HG02970 (cell line): ENCODE results near the gene HECTD4.

Experiments
- ATAC-seq: cut with Tn5 transposase; IDR thresholded peaks from one replicate; pipeline ENCODE4 v1.9.1; 2021; ENCODE audit warnings: mild to moderate bottlenecking, moderate library complexity, moderate number of reproducible peaks; ENCODE audit not compliant: unreplicated experiment, low FRiP score

Gene HECTD4

GRCh38 chr12:112218150-112218549 lies 164.1 kb downstream of the HECTD4 start:
- ATAC-seq, result no peak

DNA sequence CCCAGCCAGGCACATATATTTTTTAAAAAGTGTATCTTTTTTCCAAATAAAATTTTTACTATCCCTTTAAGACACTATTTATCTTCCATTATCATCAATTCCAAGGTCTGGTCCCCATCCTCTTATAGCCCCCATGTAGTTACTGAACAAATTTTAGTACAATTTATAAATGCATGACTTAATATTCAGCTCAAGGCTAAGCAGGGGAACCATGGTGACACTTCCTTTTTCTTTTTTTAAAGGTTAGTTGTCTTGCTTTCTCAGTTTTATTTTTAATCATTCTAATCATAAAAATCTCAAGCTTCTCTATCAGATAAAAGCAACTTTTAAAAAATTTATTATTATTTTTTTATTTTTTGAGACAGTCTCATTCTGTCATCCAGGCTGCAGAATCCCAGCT lies 164.6 kb downstream of the HECTD4 start:
- ATAC-seq, result no peak

- ATAC-seq, result no peak
Measured at GRCh38 chr12:112216223-112216622, 166.0 kb downstream of the HECTD4 start.

DNA sequence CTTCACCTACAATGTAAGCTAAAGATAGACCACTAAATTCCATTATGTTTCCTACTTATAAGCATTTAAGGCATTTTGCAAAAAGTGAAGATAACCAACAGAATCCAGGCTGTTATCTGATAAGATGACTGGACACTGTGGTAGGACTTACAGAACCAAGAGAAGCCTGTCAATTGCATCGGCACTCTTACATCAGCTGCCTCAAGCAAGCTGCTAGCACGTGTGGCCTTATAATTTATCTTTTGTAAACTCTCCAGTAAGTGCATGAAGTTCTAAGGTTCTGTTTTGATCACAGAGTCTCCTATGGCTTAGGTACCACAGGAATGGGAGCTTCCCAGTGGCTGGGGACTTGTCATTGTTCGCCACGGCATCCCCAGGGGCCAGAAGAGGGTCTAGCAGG lies 168.2 kb downstream of the HECTD4 start:
- no peak for ATAC-seq

- ATAC-seq, result no peak
Measured at GRCh38 chr12:112208301-112208910, 173.8 kb downstream of the HECTD4 start.

DNA sequence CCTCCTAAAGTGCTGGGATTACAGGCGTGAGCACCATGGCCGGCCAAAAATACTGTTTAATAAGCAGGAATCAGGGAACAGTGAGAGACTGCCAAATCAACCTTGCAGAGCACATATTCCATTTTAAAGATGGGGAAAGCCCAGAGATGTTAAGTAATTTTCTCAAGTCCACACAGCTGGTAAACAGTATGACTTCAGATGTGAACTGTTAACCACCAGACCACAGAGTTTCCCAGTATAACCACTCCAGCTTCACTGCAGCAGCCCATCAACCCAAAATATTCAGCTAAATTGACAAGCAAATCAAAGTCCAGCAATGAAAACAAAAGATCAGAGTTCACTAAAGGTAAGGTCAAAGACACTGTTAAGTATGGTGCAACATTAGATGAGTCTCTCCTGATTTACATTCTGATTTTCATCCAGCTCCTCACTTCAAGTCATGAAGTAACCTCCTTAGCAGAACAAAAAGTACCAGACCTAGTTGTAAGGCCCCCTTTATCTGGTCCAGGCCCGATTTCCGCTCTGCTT lies 174.8 kb downstream of the HECTD4 start:
- no peak for ATAC-seq

- ATAC-seq, result no peak
Measured at GRCh38 chr12:112206944-112207343, 175.3 kb downstream of the HECTD4 start.

GRCh38 chr12:112199136-112199535 lies 183.1 kb downstream of the HECTD4 start:
- ATAC-seq, result no peak

DNA sequence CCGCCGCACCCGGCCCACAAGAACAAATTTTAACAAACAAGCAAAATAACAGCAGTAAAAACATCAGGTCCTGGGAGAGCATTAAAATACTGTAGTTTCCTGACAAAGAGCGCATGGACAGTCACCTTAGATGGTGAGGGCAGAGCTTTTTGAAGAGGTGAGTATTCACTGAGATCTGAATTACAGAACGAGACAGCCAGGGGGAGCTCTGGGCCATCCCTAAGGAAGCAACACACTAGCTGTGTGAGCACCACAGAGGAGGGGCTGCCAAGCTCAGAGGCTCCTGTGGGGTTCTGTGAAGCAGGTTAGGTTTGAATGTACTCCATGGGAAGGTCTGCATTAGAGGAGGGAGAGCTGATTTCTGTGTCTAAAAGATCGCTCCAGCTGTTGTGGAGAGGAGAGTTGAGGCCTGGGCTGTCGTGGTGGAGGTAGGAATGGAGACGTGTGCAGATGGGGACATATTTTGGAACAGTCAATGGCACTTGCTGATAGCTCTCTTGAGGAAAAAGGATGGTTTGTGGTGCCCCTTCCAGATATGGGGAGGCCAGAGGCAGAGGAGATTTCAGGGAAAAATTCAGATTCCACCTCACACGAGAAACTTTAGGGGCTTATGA lies 184.0 kb downstream of the HECTD4 start:
- no peak for ATAC-seq

DNA sequence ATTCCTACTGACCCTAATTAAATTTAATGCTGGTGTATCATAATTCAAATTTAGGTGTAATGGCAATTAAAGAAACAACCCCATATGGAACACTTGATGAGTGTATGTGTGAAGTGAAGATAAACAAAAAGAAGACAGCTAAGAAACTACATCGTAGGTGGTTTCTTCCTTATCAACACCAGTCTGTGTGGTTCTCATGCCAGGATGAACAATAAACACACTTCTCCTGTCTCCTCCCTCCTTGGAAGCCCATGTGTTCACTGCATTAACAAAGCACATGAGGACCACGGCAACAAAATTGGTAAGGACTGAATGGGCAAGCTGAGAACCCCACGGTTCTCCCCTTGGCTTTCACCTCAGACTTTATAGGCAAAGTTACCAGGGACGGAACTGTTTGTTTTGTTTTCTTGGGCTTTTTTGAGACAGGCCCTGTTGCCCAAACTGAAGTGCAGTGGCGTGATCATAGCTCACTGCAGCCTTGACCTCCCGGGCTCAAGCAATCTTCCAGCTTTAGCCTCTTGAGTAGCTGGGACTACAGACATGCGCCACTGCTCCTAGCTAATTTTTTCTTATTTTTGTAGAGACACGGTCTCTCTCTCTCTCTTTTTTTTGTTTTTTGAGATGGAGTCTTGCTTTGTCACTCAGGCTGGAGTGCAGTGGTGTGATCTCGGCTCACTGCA lies 185.9 kb downstream of the HECTD4 start:
- ATAC-seq, result no peak

- no peak for ATAC-seq
Measured at GRCh38 chr12:112194601-112195247, 187.5 kb downstream of the HECTD4 start.

DNA sequence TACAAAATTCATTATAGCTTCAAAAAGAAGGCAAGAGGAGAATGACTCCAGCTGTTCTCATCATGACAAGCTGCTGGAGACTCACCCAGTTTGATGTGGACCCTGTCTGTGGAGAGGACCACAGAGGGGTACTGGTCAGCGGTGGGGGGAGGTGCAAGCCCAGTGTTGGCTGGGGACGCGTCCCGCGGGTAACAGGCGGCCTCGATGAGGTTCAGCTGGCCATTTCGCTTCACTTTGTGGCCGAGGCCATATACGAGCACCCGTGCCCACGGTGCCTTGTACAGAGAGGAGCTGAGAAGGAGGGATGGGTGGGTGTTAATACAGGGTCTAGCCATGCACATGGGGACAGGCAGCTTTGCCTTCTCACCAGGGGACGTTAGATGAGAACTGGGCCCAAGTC lies 189.8 kb downstream of the HECTD4 start:
- ATAC-seq, result no peak

GRCh38 chr12:112191840-112192321 lies 190.3 kb downstream of the HECTD4 start:
- no peak for ATAC-seq

DNA sequence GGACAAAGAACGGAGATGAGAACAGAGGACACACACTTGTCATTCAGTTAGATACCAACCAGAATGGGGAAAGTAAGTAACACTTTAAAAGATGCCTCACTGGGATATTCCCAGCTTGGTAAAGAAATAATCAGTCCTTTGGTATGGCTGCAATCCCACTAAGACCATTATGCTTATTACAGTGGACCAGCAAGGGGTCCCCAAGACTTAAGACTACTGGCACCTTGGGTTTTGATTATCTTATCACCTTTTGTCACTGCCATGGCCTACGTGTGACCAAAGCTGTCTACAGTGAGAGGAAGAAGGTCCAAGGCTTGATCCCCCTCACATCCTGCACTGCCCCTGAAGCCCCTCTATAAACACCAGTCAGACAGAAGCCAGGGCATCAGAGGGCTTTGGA lies 191.0 kb downstream of the HECTD4 start:
- ATAC-seq, result no peak

DNA sequence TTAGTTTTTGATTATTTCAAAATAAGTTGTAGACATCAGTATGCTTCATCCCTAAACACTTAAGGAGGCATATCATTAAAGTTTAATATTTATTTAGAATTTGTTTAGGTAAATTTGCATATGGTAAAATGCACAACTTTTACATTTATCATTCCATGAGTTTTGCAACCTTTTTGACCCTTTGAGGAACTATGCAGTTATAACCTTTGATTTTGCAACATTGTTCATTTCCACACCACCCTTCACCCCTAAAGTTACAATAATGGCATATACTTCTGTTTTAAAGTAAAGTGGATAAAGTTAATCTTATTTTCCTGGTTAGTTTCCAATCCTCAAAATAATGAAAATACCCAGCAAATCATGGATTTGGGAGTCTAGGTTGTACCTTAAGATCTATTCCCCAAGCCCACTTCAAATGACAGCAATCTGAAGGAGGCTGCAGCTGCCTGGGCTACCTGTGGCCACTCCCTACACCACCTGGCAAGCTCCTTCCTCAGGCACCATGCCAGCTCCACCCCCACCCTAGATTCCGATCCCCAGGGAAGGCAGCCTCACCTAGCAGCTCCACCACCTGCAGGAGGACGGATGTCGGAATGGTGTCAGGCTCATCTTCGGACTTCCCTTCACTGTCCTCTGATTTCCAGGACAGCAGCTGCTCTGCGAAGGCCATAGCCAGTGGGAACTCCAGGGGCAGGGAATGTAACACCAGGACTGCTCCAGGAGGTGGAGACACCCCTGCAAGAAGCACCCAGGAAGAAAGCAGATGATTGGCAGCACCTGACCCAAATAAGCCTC lies 191.8 kb downstream of the HECTD4 start:
- ATAC-seq, result no peak

- ATAC-seq, result no peak
Measured at GRCh38 chr12:112188130-112188830, 194.0 kb downstream of the HECTD4 start.

- no peak for ATAC-seq
Measured at GRCh38 chr12:112185093-112185923, 196.9 kb downstream of the HECTD4 start.

- no peak for ATAC-seq
Measured at GRCh38 chr12:112184056-112184887, 198.0 kb downstream of the HECTD4 start.
